ENCODE results near the gene GPATCH8.

Gene GPATCH8

GRCh38 chr17:44448412-44448811 is 54.8 kb downstream of the GPATCH8 start:
- peaks cover 0 to 2% of the 10 kb centered on the region in 2 experiments; a peak in 1 of 3 replicates for H3K36me3 ChIP-seq (ENCODE audit: control insufficient read depth in 2 of 2, insufficient read depth in 1 of 2, low read length in 2 of 2)
- TF ChIP-seq ZNF561 (tag by site-specific recombination; IDR thresholded peaks at IDR 0.05; ENCODE audit: borderline replicate concordance) (no peak), KLF7 (tag by site-specific recombination; IDR thresholded peaks at IDR 0.05; ENCODE audit: borderline replicate concordance) (no peak), ZNF513 (tag by site-specific recombination; IDR thresholded peaks at IDR 0.05) (peak; percentile 92), KLF1 (tag by site-specific recombination; IDR thresholded peaks at IDR 0.05) (no peak), ZNF394 (tag by site-specific recombination; IDR thresholded peaks at IDR 0.05; ENCODE audit: borderline replicate concordance) (no peak), ZNF239 (tag by site-specific recombination; IDR thresholded peaks at IDR 0.05) (no peak), ZNF324 (tag by site-specific recombination; IDR thresholded peaks at IDR 0.05) (no peak), ZNF747 (tag by site-specific recombination; IDR thresholded peaks at IDR 0.05) (no peak)
- no peaks in the 10 kb centered on the region for H3K4me1 ChIP-seq (ENCODE audit: control insufficient read depth, insufficient read depth, low read length)
- POLR2A ChIA-PET = interaction anchor here (0.7 kb wide), 1 partner anchor 222 kb away, joined by 4 read pairs; no protein-coding TSS in a partner anchor
- no peak overlapping the region for H3K27ac ChIP-seq (ENCODE audit: extremely low read depth, low read depth, low read length)
- CTCF ChIA-PET = interaction anchor here (1.2 kb wide), 1 partner anchor 15 kb away, joined by 3 read pairs; no protein-coding TSS in a partner anchor
- no peak overlapping the region for H3K4me3 ChIP-seq (ENCODE audit: low read depth, low read length)
- H3K9me3 ChIP-seq (ENCODE audit: control insufficient read depth, insufficient read depth, low read depth, low read length) = no peaks in the 10 kb centered on the region

DNA sequence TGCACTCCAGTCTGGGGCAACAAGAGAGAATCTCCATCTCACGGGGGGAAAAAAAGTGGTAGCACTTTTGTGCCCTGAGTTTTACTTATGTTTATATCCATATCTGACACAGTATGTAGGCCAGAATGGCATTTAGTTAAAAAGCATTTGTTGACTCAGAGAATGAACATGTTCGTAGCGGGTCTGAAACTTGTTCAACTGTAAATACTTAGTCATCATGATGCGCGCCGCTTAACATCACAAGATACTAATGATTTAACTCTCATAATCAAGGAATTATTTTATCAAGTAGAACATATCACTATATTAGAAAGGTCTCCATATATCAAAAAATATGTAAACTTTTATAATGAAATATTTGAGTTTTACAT is 58.5 kb downstream of the GPATCH8 start:
- no peak overlapping the region for H3K4me3 ChIP-seq (ENCODE audit: low read depth, low read length)
- H3K9me3 ChIP-seq (ENCODE audit: control insufficient read depth, insufficient read depth, low read depth, low read length) = no peaks in the 10 kb centered on the region
- TF ChIP-seq, protein P1, sequence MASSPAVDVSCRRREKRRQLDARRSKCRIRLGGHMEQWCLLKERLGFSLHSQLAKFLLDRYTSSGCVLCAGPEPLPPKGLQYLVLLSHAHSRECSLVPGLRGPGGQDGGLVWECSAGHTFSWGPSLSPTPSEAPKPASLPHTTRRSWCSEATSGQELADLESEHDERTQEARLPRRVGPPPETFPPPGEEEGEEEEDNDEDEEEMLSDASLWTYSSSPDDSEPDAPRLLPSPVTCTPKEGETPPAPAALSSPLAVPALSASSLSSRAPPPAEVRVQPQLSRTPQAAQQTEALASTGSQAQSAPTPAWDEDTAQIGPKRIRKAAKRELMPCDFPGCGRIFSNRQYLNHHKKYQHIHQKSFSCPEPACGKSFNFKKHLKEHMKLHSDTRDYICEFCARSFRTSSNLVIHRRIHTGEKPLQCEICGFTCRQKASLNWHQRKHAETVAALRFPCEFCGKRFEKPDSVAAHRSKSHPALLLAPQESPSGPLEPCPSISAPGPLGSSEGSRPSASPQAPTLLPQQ (tag by site-specific recombination; IDR thresholded peaks at IDR 0.05) = no peak
- TF ChIP-seq ZNF302 (tag by site-specific recombination; IDR thresholded peaks at IDR 0.05; ENCODE audit: low read depth) = no peak
- TF ChIP-seq BCL11B (tag by site-specific recombination; IDR thresholded peaks at IDR 0.05; ENCODE audit: low read depth) = no peak
- no peak for TF ChIP-seq ZNF202 (tag by site-specific recombination; IDR thresholded peaks at IDR 0.05; ENCODE audit: borderline replicate concordance)
- TF ChIP-seq ZNF530 (tag by site-specific recombination; IDR thresholded peaks at IDR 0.05; ENCODE audit: low read depth) = no peak
- no peak for TF ChIP-seq BCL11A (tag by site-specific recombination; IDR thresholded peaks at IDR 0.05; ENCODE audit: low read depth)
- TF ChIP-seq SP7 (tag by site-specific recombination; IDR thresholded peaks at IDR 0.05) = no peak
- TF ChIP-seq ZNF211 (tag by site-specific recombination; IDR thresholded peaks at IDR 0.05; ENCODE audit: low read depth) = no peak
- no peak for TF ChIP-seq ZNF324 (tag by site-specific recombination; IDR thresholded peaks at IDR 0.05)
- TF ChIP-seq, protein P2, sequence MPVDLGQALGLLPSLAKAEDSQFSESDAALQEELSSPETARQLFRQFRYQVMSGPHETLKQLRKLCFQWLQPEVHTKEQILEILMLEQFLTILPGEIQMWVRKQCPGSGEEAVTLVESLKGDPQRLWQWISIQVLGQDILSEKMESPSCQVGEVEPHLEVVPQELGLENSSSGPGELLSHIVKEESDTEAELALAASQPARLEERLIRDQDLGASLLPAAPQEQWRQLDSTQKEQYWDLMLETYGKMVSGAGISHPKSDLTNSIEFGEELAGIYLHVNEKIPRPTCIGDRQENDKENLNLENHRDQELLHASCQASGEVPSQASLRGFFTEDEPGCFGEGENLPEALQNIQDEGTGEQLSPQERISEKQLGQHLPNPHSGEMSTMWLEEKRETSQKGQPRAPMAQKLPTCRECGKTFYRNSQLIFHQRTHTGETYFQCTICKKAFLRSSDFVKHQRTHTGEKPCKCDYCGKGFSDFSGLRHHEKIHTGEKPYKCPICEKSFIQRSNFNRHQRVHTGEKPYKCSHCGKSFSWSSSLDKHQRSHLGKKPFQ (tag by site-specific recombination; IDR thresholded peaks at IDR 0.05) = no peak
- TF ChIP-seq ZNF624 (tag by site-specific recombination; IDR thresholded peaks at IDR 0.05) = no peak
- no peak for TF ChIP-seq ZNF24 (tag by site-specific recombination; IDR thresholded peaks at IDR 0.05)
- TF ChIP-seq ZNF266 (tag by site-specific recombination; IDR thresholded peaks at IDR 0.05; ENCODE audit: low read depth) = no peak
- TF ChIP-seq ZNF2 (tag by site-specific recombination; IDR thresholded peaks at IDR 0.05) = no peak
- no peak for TF ChIP-seq ZNF514 (tag by site-specific recombination; IDR thresholded peaks at IDR 0.05)
- CTCF ChIA-PET = interaction anchor here (0.7 to 1.3 kb wide), 3 partner anchors 8 to 82 kb away, joined by 4 to 5 read pairs (median 4); no protein-coding TSS in a partner anchor
- no peak overlapping the region for H3K27ac ChIP-seq (ENCODE audit: extremely low read depth, low read depth, low read length)
- H3K36me3 ChIP-seq (ENCODE audit: control insufficient read depth in 2 of 2, insufficient read depth in 1 of 2, low read length in 2 of 2) = no peaks in the 10 kb centered on the region; a peak in 2 of 3 replicates
- no peaks in the 10 kb centered on the region for H3K4me1 ChIP-seq (ENCODE audit: control insufficient read depth, insufficient read depth, low read length)
- POLR2A ChIA-PET = interaction anchor here (0.9 kb wide), 1 partner anchor 33 kb away, joined by 3 read pairs; no protein-coding TSS in a partner anchor
